Fibroblast of skin of left biceps (primary cell): ENCODE measurements around the gene SLC8A1.
A peak's percentile ranks its signal among the peaks of the same experiment; 100 is the strongest.

Experiments
- DNase-seq, 2 experiments: peaks; one replicate each; pipeline ENCODE4 v3.0.0-alpha.2; 2013; ENCODE audit warnings: low read depth in 2 of 2

Gene SLC8A1

GRCh38 chr2:40197121-40197520 is 254.8 kb downstream of the SLC8A1 start:
- DNase-seq, result no peak

GRCh38 chr2:40193670-40194026 is 258.2 kb downstream of the SLC8A1 start:
- no peak for DNase-seq

GRCh38 chr2:40192864-40193669 is 258.8 kb downstream of the SLC8A1 start:
- DNase-seq, result peak in 1 of 2 experiments; percentile 40

DNA sequence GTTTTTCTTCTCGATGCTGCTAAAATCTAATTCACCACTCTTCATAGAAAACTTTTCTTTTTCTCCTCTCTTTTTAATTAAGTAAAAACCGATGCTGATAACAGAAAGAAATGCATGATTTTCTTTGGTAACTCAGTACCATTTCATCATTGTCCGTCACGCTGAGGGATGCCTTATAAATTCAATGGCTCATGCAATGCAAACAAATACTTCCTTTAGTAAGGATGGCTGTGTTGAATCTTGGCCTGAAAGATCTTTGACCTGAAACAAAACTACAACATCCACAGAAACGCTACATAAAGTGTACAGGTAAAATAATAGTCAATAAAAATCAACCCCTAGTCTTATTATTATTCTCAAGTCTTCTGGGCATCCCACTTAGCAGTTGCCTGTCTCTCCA is 261.4 kb downstream of the SLC8A1 start:
- no peak for DNase-seq

DNA sequence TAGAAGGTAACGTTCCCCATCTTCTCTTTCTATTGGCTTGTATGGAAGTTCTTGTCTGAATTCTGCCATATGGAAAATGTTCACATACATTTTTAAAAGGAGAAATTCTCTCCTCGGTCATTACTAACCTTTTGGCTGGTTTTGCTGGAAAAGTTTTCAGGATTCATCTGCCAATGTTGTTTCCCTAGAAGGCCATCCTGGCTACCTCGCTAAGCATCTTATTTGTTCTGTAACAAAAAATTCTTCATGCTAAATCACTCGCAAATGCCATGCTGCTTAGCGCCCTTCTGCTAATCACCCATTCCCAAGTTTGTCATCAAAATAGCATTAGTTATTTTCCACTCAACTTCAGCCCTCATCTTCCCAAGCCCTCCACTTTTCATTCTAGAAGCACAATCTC is 262.0 kb downstream of the SLC8A1 start:
- DNase-seq, result no peak

DNA sequence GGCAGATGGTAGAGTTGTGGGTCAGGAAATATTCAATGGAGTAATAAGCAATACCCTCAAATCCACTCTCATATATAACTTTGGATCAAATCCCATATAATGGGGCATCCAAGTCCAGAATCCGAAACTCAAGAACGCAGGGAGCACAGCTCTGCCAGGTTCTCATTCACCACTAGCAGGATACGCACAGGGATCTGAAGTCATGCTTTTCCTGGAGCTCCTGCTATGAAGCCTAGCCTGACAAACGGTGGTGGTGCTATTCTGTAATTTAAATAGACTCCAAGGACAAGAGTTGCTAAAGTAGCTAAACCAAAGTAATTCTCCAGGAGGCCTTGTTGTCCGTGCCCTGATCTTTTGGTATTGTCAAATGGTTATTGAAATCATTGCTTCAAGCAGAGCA is 264.8 kb downstream of the SLC8A1 start:
- no peak for DNase-seq

- DNase-seq, result no peak
Observed at GRCh38 chr2:40184551-40184950, 267.3 kb downstream of the SLC8A1 start.

- no peak for DNase-seq
Observed at GRCh38 chr2:40181855-40182254, 270.0 kb downstream of the SLC8A1 start.

GRCh38 chr2:40179801-40180200 is 272.1 kb downstream of the SLC8A1 start:
- no peak for DNase-seq

DNA sequence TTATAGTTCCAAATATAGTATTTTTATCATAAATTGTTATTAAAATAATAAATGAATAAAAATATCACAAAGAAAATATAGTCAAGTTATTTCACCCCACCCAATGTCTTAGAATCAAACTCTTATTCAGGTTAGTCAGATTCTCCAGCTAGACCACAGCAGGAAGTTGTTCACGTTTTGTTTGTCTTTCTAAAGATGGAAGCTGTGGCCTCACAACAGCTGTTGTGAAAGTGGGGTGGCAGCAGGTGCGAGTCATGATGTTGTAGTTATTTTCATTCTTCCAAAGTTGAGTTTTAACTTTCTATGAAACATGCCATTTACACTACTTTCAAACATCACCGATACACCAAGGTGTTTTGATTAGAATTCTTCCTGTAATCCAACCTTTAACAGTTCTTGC is 272.9 kb downstream of the SLC8A1 start:
- no peak for DNase-seq

GRCh38 chr2:40178171-40178778 is 273.6 kb downstream of the SLC8A1 start:
- DNase-seq, result no peak

GRCh38 chr2:40177366-40177765 is 274.5 kb downstream of the SLC8A1 start:
- DNase-seq, result no peak

GRCh38 chr2:40173276-40173675 is 278.6 kb downstream of the SLC8A1 start:
- DNase-seq, result no peak

GRCh38 chr2:40169856-40170255 is 282.0 kb downstream of the SLC8A1 start:
- no peak for DNase-seq

GRCh38 chr2:40169430-40169829 is 282.5 kb downstream of the SLC8A1 start:
- no peak for DNase-seq

DNA sequence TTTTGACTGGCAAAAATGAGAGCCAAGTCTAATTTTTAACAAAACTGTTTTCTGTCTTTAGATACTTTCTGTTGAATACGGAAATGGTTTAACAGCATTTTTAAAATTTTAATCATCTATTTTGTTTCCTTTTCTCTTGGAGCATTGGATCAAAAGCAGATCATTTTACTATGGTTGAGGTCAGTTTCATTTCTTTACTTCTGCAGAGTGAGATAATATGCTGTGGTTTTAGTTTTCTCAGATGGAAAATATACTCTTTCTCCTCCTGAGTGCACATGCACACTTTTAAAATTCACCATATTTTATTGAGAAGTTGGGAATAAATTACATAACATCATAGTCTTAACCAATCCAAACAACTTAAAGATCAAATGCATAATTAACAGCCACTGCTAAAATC is 283.3 kb downstream of the SLC8A1 start:
- no peak for DNase-seq

DNA sequence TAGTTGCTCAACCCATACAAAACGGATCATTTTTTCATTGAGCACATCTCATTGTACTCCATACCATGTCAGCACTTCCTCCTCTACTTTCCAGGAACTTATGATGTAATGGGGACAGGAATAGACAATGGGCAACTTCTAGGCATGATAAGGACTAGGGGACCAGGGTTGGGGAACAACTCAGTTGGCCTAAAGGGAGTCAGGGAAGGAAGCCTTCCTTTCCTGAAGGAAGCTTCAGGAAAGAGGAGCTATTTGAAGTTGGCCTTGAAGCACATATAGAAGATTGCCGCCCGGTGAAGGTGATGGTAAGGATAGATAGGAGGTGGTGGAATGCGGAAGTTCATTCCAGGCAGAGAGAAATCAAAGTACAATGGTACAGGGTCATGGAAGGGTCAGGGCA is 283.9 kb downstream of the SLC8A1 start:
- DNase-seq, result no peak

DNA sequence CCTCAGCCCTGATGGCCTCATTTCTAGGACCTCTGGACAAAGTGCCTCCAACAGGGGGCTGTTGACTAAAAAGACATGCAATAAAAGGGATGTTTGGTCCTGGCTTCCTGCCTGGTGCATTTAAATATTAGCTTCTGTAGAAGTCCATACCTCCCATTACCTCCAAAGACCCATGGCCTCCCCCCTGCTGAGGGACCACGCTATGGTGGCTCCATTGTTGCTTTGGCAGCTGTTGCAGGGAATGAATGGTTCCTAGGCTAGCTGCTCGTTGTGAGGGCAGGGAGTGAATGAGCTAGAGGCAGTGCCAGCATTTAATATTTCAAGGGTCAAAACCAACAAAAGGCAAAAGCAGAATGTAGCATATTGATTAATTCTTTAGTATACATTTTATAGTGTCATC is 285.9 kb downstream of the SLC8A1 start:
- DNase-seq, result no peak

DNA sequence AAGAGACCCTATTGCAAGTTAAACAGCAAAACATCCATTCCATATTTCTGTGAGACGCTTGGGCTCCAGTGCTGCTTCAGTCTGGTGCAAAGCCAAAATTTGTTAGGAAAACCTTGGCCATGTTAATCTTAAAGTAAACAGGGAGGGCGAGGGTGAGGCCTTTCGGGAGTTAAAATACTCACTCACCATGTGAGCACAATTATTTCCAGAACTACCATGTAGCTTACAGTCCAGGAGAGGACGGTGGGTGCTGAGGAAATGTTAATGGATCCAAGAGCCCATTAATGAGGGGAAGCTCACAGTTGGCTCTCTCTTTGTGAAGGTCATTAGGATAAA is 286.4 kb downstream of the SLC8A1 start:
- no peak for DNase-seq

DNA sequence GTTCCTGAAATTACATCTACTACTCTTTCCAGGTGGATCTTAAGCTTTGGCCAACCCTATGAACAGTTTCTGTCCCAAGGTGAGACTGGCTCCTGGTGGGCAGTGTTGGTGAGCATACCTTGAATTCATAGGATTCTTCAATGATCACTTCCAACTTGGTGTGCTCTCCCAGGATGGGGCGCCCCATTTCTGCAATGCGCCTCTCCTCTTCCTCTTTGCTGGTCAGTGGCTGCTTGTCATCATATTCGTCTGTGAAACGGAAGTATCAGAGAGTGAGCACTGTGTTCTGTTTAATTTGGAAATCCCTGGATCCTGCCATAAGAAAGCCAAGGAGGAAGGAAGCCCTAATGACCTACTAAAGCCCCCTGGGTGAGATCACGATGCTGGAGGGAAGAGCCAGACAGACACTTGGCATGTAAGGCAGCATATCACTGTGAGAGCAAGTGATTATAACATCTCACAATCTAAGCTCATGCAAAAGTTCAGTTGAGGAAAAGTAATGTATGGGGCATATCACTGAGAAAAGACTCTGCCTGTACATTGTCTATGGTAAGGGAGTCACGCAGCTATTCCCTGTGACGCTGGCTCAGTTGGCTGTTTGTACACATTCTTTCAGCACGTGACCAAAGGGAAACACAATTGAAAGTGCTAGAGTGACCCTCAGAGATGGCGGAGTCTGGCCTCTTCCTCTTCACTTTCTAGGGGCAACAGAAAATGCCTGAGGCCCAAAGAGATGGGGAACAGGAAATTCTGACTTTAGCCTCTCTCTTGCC is 287.0 kb downstream of the SLC8A1 start:
- no peak for DNase-seq

- no peak for DNase-seq
Observed at GRCh38 chr2:40161986-40162385, 289.9 kb downstream of the SLC8A1 start.

- DNase-seq, result no peak
Observed at GRCh38 chr2:40160751-40161218, 291.1 kb downstream of the SLC8A1 start.

GRCh38 chr2:40159333-40159732 is 292.6 kb downstream of the SLC8A1 start:
- DNase-seq, result no peak
